Fibroblast of skin of left biceps (primary cell): ENCODE results near the gene RPL36AL.
"Not testable (repeated sequence)": the region's sequence is repeated elsewhere in the genome, so short reads cannot be mapped to it uniquely, and the experiment has no call there.

Experiments used
- DNase-seq, 2 experiments: peaks; one replicate each; pipeline ENCODE4 v3.0.0-alpha.2; 2013; ENCODE audit warnings: low read depth in 2 of 2

The RPL36AL gene

GRCh38 chr14:49620182-49621113, at the start of gene RPL36AL, which contains the start of gene MGAT2:
Gene RPL36AL (minus strand): TSS chr14:49620626. CDS start chr14:49619104, 1,522 bp downstream.
Gene MGAT2 (plus strand): TSS chr14:49620799. CDS start chr14:49621269, 470 bp downstream.
- peak; percentile 96 to 97 for DNase-seq

GRCh38 chr14:49659526-49660455, 39.4 kb upstream of the RPL36AL start:
- DNase-seq = no peak

- DNase-seq = not testable (repeated sequence)
Measured at GRCh38 chr14:49657500-49657899, 37.1 kb upstream of the RPL36AL start.

- DNase-seq = no peak
Measured at GRCh38 chr14:49654511-49654910, 34.1 kb upstream of the RPL36AL start.

GRCh38 chr14:49653508-49653907, 33.1 kb upstream of the RPL36AL start:
- no peak for DNase-seq

- DNase-seq = no peak
Measured at GRCh38 chr14:49642163-49642562, 21.7 kb upstream of the RPL36AL start.

- no peak for DNase-seq
Measured at GRCh38 chr14:49641697-49642129, 21.3 kb upstream of the RPL36AL start.

GRCh38 chr14:49640540-49641417, 20.4 kb upstream of the RPL36AL start:
- no peak for DNase-seq

GRCh38 chr14:49637534-49638078, 17.2 kb upstream of the RPL36AL start:
- no peak for DNase-seq

GRCh38 chr14:49636866-49637265, 16.4 kb upstream of the RPL36AL start:
- DNase-seq = no peak

GRCh38 chr14:49634547-49635334, 14.3 kb upstream of the RPL36AL start, which contains the start of gene DNAAF2:
Gene DNAAF2 (minus strand): TSS chr14:49635244. CDS start chr14:49635149, 95 bp downstream.
- peak; percentile 16 to 30 for DNase-seq

GRCh38 chr14:49633640-49634546, 13.5 kb upstream of the RPL36AL start:
- peak; percentile 82 to 86 for DNase-seq

- DNase-seq = no peak
Measured at GRCh38 chr14:49623941-49624839, 3.8 kb upstream of the RPL36AL start.

GRCh38 chr14:49623387-49623786, 3.0 kb upstream of the RPL36AL start:
- DNase-seq = no peak

- DNase-seq = no peak
Measured at GRCh38 chr14:49622022-49622607, 1.7 kb upstream of the RPL36AL start.

- no peak for DNase-seq
Measured at GRCh38 chr14:49621114-49621881, 872 bp upstream of the RPL36AL start.

- no peak for DNase-seq
Measured at GRCh38 chr14:49619730-49620129, 696 bp downstream of the RPL36AL start.
